ENCODE results near the gene UBE2C. TPM values are rescaled to one million over a fixed set of nuclear protein-coding genes. Genes with fewer than 3 reads are reported as not detected.

Gene UBE2C
- total RNA-seq, 4 donors from 2014 or later, result 0.84 TPM; not detected in 3

GRCh38 chr20:45851501-45851900 lies 39.1 kb downstream of the UBE2C start:
- in situ Hi-C loops (cut with MboI; ENCODE audit: low sequenced_read_pairs in 4 of 4), result no loop called here
- Histone ChIP-seq H3K36me3 (peaks cover 0 to 28% of the 10 kb centered on the region in 2 donors), H3K27ac (peak overlapping the region in 1 of 4 donors; percentile 47), H3K27me3 (no peaks in the 10 kb centered on the region), H3K9me3 (no peaks in the 10 kb centered on the region), H3K4me1 (peaks cover 23% of the 10 kb centered on the region in 2 donors), H3K4me3 (no peak overlapping the region)
- intact Hi-C loops (cut with DNase I; ENCODE audit: low total_unique reads), result no loop called here
- TF ChIP-seq POLR2A (IDR thresholded peaks at IDR 0.05) (no peak), CTCF (IDR thresholded peaks at IDR 0.05 in 4 of 5, conservative IDR thresholded peaks at IDR 0.05 in 1 of 5) (no peak)
- DNase-seq, result no peak
- ATAC-seq, result no peak

GRCh38 chr20:45852326-45852725 lies 39.9 kb downstream of the UBE2C start:
- H3K36me3 ChIP-seq, result peaks cover 0 to 25% of the 10 kb centered on the region in 2 donors
- TF ChIP-seq CTCF (IDR thresholded peaks at IDR 0.05 in 4 of 5, conservative IDR thresholded peaks at IDR 0.05 in 1 of 5), result no peak
- TF ChIP-seq POLR2A (IDR thresholded peaks at IDR 0.05), result no peak
- peaks cover 24 to 26% of the 10 kb centered on the region in 2 donors for H3K4me1 ChIP-seq
- in situ Hi-C loops (cut with MboI; ENCODE audit: low sequenced_read_pairs in 4 of 4) (no loop called here), intact Hi-C loops (cut with DNase I; ENCODE audit: low total_unique reads) (no loop called here)
- H3K9me3 ChIP-seq, result no peaks in the 10 kb centered on the region
- no peaks in the 10 kb centered on the region for H3K27me3 ChIP-seq
- H3K27ac ChIP-seq, result no peak overlapping the region
- no peak for DNase-seq
- H3K4me3 ChIP-seq, result no peak overlapping the region
- no peak for ATAC-seq

GRCh38 chr20:45853484-45853883 lies 41.0 kb downstream of the UBE2C start:
- no peak for ATAC-seq
- in situ Hi-C loops (cut with MboI; ENCODE audit: low sequenced_read_pairs in 4 of 4), result no loop called here
- Histone ChIP-seq H3K36me3 (peaks cover 0 to 17% of the 10 kb centered on the region in 2 donors), H3K4me3 (no peak overlapping the region), H3K4me1 (peaks cover 30 to 37% of the 10 kb centered on the region in 2 donors), H3K9me3 (no peaks in the 10 kb centered on the region), H3K27ac (peak overlapping the region in 1 of 4 donors; percentile 44), H3K27me3 (no peaks in the 10 kb centered on the region)
- DNase-seq, result no peak
- intact Hi-C loops (cut with DNase I; ENCODE audit: low total_unique reads), result no loop called here
- TF ChIP-seq POLR2A (IDR thresholded peaks at IDR 0.05) (no peak), CTCF (IDR thresholded peaks at IDR 0.05 in 4 of 5, conservative IDR thresholded peaks at IDR 0.05 in 1 of 5) (no peak)

- no peak for TF ChIP-seq CTCF (IDR thresholded peaks at IDR 0.05 in 4 of 5, conservative IDR thresholded peaks at IDR 0.05 in 1 of 5)
- peak; percentile 69 to 76 for TF ChIP-seq POLR2A (IDR thresholded peaks at IDR 0.05)
- no peaks in the 10 kb centered on the region for H3K9me3 ChIP-seq
- peak within 1 kb of the TSS; percentile 82 to 93 (median 87) for H3K27ac ChIP-seq
- intact Hi-C loops (cut with DNase I; ENCODE audit: low total_unique reads), result loop anchor here (1.0 to 2.0 kb wide), 3 partner anchors 22 to 58 kb away; partner anchors contain the start of gene ZSWIM1
- H3K36me3 ChIP-seq, result peaks cover 0 to 10% of the 10 kb centered on the region in 2 donors
- in situ Hi-C loops (cut with MboI; ENCODE audit: low sequenced_read_pairs in 4 of 4), result no loop called here
- H3K27me3 ChIP-seq, result no peaks in the 10 kb centered on the region
- ATAC-seq (peak; percentile 99 to 100), DNase-seq (peak; percentile 98 to 99)
- H3K4me3 ChIP-seq, result peak within 1 kb of the TSS; percentile 83 to 88 (median 86)
- H3K4me1 ChIP-seq, result peaks cover 38 to 39% of the 10 kb centered on the region in 2 donors
Observed at GRCh38 chr20:45857114-45857881, 44.9 kb downstream of the UBE2C start, which contains the start of the genes ACOT8 and ZSWIM3. Gene ACOT8 (minus strand): TSS chr20:45857392. CDS start chr20:45857315, 77 bp downstream. Gene ZSWIM3 (plus strand): TSS chr20:45857614. CDS start chr20:45857826, 212 bp downstream.
